ENCODE results near the gene CACNA1A.

The CACNA1A gene

DNA sequence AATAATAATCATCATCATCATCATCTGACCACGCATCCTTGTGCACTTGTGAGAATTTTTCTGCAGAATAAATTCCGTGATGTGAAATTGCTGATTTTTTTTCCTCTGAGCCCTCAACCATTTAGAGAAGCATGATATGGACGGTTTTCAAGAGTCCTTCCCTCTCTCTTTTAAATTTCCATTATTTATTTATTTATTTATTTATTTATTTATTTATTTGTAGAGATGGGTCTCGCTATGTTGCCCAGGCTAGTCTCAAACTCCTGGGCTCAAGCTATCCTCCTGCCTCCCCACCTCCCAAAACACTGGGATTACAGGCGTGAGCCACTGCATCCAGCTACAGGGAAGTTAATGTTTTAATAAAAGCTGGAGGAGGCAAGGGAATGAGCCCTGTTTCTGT, 39.6 kb downstream of the CACNA1A start:
- ChIA-PET CTCF (no interaction called here), POLR2A (no interaction called here)
- no peak for DNase-seq (ENCODE audit: extremely low spot score)
- no peak for TF ChIP-seq ZNF384 (IDR thresholded peaks at IDR 0.05)
- no peak for TF ChIP-seq SP1 (IDR thresholded peaks at IDR 0.05)
- no peak for TF ChIP-seq LEF1 (IDR thresholded peaks at IDR 0.05; ENCODE audit: borderline replicate concordance)
- no peak for TF ChIP-seq SUZ12 (IDR thresholded peaks at IDR 0.05)

DNA sequence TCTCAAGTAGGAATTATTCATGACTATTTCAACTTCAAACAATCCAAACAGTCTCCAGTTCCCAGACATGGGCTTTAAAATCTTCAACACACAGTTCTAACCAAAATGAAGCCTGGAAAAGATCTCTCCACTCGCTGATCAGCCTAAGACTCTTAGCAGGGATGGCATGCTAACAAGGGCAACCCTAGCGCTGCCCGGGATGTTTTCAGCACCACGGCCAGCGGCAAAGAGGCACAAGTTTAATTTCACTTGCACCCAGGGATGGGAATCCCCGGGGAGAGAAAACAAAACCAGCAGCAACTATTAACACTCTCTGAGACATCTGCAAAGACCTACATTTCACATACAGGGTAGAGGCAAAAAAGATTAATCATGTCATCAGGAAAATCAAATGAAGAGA, 43.0 kb downstream of the CACNA1A start:
- CTCF ChIA-PET: no interaction called here
- POLR2A ChIA-PET: no interaction called here
- peak; percentile 38 for DNase-seq (ENCODE audit: extremely low spot score)
- TF ChIP-seq FOXA1 (IDR thresholded peaks at IDR 0.05): no peak
- TF ChIP-seq ARNT (IDR thresholded peaks at IDR 0.05): no peak
- TF ChIP-seq NFRKB (IDR thresholded peaks at IDR 0.05): no peak
- no peak for TF ChIP-seq FOXK2 (IDR thresholded peaks at IDR 0.05)
- no peak for TF ChIP-seq TARDBP (IDR thresholded peaks at IDR 0.05)
- TF ChIP-seq ELF4 (IDR thresholded peaks at IDR 0.05): no peak
- TF ChIP-seq SUZ12 (IDR thresholded peaks at IDR 0.05): no peak
- no peak for TF ChIP-seq HDGF (IDR thresholded peaks at IDR 0.05; ENCODE audit: borderline replicate concordance)
- TF ChIP-seq FOXM1 (IDR thresholded peaks at IDR 0.05; ENCODE audit: borderline replicate concordance): no peak
- no peak for TF ChIP-seq SP1 (IDR thresholded peaks at IDR 0.05)
- no peak for TF ChIP-seq BHLHE40 (IDR thresholded peaks at IDR 0.05; ENCODE audit: borderline replicate concordance)
- TF ChIP-seq LEF1 (IDR thresholded peaks at IDR 0.05; ENCODE audit: borderline replicate concordance): no peak
- TF ChIP-seq CTBP1 (IDR thresholded peaks at IDR 0.05; ENCODE audit: borderline replicate concordance): no peak
- TF ChIP-seq ZNF384 (IDR thresholded peaks at IDR 0.05): no peak
- TF ChIP-seq, protein P1, sequence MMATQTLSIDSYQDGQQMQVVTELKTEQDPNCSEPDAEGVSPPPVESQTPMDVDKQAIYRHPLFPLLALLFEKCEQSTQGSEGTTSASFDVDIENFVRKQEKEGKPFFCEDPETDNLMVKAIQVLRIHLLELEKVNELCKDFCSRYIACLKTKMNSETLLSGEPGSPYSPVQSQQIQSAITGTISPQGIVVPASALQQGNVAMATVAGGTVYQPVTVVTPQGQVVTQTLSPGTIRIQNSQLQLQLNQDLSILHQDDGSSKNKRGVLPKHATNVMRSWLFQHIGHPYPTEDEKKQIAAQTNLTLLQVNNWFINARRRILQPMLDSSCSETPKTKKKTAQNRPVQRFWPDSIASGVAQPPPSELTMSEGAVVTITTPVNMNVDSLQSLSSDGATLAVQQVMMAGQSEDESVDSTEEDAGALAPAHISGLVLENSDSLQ (IDR thresholded peaks at IDR 0.05): no peak
- TF ChIP-seq L3MBTL2 (conservative IDR thresholded peaks at IDR 0.05): no peak

DNA sequence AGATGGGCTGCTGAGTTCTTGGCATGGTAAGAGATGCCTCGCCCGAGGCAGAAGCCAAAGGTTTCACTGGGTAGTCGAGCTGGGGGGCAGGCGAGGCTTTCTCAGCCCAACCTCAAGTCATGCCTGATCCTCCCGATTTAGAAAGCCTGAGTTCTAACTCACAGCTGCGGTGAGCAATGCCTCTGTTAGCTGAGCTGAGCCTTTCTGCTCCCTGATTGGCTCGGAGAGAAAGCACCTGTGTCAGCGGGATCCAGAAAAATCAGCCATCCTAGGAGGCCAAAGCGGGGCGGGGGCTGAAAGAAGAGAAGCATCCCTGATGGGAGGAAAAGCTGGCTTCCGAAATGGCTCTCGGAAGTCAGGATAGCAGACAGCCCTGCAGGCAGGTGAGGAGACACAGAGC, 44.7 kb downstream of the CACNA1A start:
- ChIA-PET POLR2A (no interaction called here), CTCF (no interaction called here)
- TF ChIP-seq ZNF384 (IDR thresholded peaks at IDR 0.05) (no peak), TARDBP (IDR thresholded peaks at IDR 0.05) (no peak), SUZ12 (IDR thresholded peaks at IDR 0.05) (no peak), BHLHE40 (IDR thresholded peaks at IDR 0.05; ENCODE audit: borderline replicate concordance) (no peak), CTBP1 (IDR thresholded peaks at IDR 0.05; ENCODE audit: borderline replicate concordance) (no peak), SP1 (IDR thresholded peaks at IDR 0.05) (no peak), LEF1 (IDR thresholded peaks at IDR 0.05; ENCODE audit: borderline replicate concordance) (no peak), FOXM1 (IDR thresholded peaks at IDR 0.05; ENCODE audit: borderline replicate concordance) (no peak), L3MBTL2 (conservative IDR thresholded peaks at IDR 0.05) (no peak), ELF4 (IDR thresholded peaks at IDR 0.05) (no peak), HDGF (IDR thresholded peaks at IDR 0.05; ENCODE audit: borderline replicate concordance) (no peak), ARNT (IDR thresholded peaks at IDR 0.05) (no peak), FOXK2 (IDR thresholded peaks at IDR 0.05) (no peak), FOXA1 (IDR thresholded peaks at IDR 0.05) (no peak), NFRKB (IDR thresholded peaks at IDR 0.05) (no peak)
- TF ChIP-seq, protein P1 (IDR thresholded peaks at IDR 0.05): no peak
- DNase-seq (ENCODE audit: extremely low spot score): no peak

DNA sequence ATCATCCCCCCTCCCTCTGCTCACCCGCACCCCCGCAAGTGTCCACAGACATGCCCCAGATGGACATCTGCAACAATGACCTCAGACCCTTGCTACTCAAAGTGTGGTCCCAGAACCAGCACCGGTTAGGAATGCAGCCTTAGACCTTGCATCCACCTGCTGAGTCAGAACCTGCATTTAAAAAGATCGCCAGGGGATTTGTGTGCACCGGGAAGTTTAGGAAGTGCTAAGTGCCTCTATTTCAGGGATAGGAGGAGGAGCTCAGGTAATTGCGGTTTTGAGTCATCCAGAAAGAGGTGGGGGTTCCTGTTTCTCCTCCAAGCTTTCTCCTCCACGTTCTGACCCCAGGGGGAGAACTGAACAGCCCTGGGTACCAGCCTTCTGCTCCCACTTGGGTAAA, 46.2 kb downstream of the CACNA1A start:
- ChIA-PET POLR2A (no interaction called here), CTCF (no interaction called here)
- no peak for TF ChIP-seq FOXK2 (IDR thresholded peaks at IDR 0.05)
- TF ChIP-seq SP1 (IDR thresholded peaks at IDR 0.05): no peak
- no peak for TF ChIP-seq CTBP1 (IDR thresholded peaks at IDR 0.05; ENCODE audit: borderline replicate concordance)
- no peak for TF ChIP-seq FOXA1 (IDR thresholded peaks at IDR 0.05)
- no peak for TF ChIP-seq ARNT (IDR thresholded peaks at IDR 0.05)
- TF ChIP-seq ELF4 (IDR thresholded peaks at IDR 0.05): no peak
- TF ChIP-seq HDGF (IDR thresholded peaks at IDR 0.05; ENCODE audit: borderline replicate concordance): no peak
- no peak for TF ChIP-seq BHLHE40 (IDR thresholded peaks at IDR 0.05; ENCODE audit: borderline replicate concordance)
- no peak for TF ChIP-seq ZNF384 (IDR thresholded peaks at IDR 0.05)
- TF ChIP-seq LEF1 (IDR thresholded peaks at IDR 0.05; ENCODE audit: borderline replicate concordance): no peak
- no peak for TF ChIP-seq FOXM1 (IDR thresholded peaks at IDR 0.05; ENCODE audit: borderline replicate concordance)
- no peak for TF ChIP-seq L3MBTL2 (conservative IDR thresholded peaks at IDR 0.05)
- TF ChIP-seq SUZ12 (IDR thresholded peaks at IDR 0.05): no peak
- TF ChIP-seq TARDBP (IDR thresholded peaks at IDR 0.05): no peak
- TF ChIP-seq, protein P1 (IDR thresholded peaks at IDR 0.05): no peak
- no peak for TF ChIP-seq NFRKB (IDR thresholded peaks at IDR 0.05)
- DNase-seq (ENCODE audit: extremely low spot score): no peak

DNA sequence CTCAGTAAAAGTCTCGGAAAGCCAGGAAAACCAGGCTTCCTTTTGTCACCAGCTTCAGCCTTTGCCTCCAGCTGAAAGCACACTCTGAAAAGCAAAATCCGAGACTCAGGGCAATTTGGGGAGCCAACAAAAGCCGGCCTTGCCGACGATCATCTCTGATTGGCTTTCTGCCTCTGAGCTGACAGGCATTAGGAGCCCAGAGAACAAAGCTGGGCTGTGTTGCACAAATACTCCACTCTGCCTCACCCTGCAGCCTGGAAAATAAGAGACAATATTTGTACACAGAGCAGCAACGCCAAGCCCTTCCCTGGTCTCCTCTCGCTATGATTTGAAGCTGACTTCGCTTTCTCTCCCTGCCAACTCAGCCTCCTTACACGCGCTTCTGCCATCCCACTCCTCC, 46.9 kb downstream of the CACNA1A start:
- ChIA-PET CTCF (no interaction called here), POLR2A (no interaction called here)
- TF ChIP-seq FOXA1 (IDR thresholded peaks at IDR 0.05) (no peak), L3MBTL2 (conservative IDR thresholded peaks at IDR 0.05) (no peak), FOXK2 (IDR thresholded peaks at IDR 0.05) (no peak), CTBP1 (IDR thresholded peaks at IDR 0.05; ENCODE audit: borderline replicate concordance) (no peak), SP1 (IDR thresholded peaks at IDR 0.05) (no peak), BHLHE40 (IDR thresholded peaks at IDR 0.05; ENCODE audit: borderline replicate concordance) (no peak), HDGF (IDR thresholded peaks at IDR 0.05; ENCODE audit: borderline replicate concordance) (no peak), TARDBP (IDR thresholded peaks at IDR 0.05) (no peak), NFRKB (IDR thresholded peaks at IDR 0.05) (no peak), LEF1 (IDR thresholded peaks at IDR 0.05; ENCODE audit: borderline replicate concordance) (no peak), SUZ12 (IDR thresholded peaks at IDR 0.05) (no peak)
- TF ChIP-seq, protein P1 (IDR thresholded peaks at IDR 0.05): no peak
- no peak for DNase-seq (ENCODE audit: extremely low spot score)
